Activated CD8-positive, alpha-beta memory T cell treated with anti-CD3 and anti-CD28 coated beads for 36 hours (primary cell): ENCODE measurements around the gene NKX6-2. TPM values are rescaled to one million over a fixed set of nuclear protein-coding genes. Genes with fewer than 3 reads are reported as not detected.
"Not testable (repeated sequence)": the region's sequence is repeated elsewhere in the genome, so short reads cannot be mapped to it uniquely, and the experiment has no call there.

Experiments
- CTCF ChIA-PET: fragments of 350-600 bp; sonication (Branson Sonifier 250); formaldehyde crosslinking; loops from one replicate; lab custom pipeline; 2021; ENCODE audit warnings: antibody characterized with exemption; lab: Charles Lee
- POLR2A ChIA-PET: fragments of 350-600 bp; sonication (Branson Sonifier 250); formaldehyde crosslinking; loops from one replicate; lab custom pipeline; 2021; ENCODE audit warnings: antibody characterized with exemption; lab: Charles Lee
- total RNA-seq, 2 experiments: library from RNA; stranded (reverse); gene quantifications; one replicate each; pipeline ENCODE4 v1.2.3, GENCODE V29; 2021

The NKX6-2 gene
- total RNA-seq, 2 experiments from 2014 or later = not detected

DNA sequence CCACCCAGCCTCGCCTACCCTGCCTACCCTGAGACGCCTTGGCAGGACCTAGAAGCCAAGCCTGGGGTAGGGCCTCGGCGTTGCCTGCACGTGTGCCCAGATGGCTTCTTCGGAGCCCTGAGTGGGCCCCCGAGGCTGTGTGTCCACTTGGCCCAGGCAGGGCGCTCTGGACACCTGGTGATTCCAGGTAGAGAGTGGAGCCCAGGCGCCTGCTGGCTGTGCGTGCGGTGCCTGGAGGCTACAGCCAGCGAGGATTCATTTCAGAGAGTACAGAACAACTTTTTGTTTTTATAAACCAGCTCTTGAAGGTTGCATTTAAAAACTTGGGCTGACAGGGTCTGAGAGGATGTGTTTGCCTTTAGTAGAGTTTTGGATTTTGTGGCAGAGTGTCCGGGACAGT is 40.0 kb downstream of the NKX6-2 start:
- ChIA-PET CTCF (no interaction called here), POLR2A (no interaction called here)

DNA sequence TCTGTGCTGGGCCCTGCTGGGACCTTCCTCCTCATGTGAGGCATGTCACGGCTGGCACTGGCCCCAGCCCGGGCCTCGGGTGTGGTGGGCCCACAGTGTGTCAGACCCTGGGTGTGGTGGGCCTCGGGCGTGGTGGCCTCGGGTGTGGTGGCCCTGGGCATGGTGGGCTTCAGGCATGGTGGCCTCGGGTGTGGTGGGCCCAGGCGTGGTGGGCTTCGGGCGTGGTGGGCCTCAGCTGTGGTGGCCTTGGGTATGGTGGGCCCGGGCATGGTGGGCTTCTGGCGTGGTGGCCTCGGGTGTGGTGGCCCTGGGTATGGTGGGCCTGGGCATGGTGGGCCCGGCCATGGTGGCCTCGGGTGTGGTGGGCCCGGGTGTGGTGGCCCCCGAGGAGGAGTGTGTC is 40.4 kb downstream of the NKX6-2 start:
- ChIA-PET POLR2A (no interaction called here), CTCF (no interaction called here)

DNA sequence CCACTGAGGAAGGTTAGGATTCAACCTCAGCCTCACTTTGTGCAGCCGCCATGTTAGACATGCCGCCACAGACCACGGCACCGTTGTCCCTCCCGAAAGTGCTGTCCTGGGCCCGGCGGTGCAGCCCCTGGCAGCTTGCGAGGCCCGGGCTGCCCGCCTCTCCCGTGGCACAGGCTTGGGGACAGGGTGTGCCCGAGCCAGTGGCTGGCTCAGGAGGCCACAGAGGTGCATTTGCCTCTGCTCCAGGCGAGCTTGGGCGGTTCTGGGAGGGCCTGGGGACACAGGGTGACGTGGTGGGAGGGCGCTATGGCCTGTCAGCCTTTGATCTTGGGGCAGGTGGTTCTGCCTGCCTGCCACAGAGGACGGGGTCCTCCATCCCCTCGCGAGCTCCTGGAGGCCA is 41.1 kb downstream of the NKX6-2 start:
- ChIA-PET CTCF (no interaction called here), POLR2A (no interaction called here)

DNA sequence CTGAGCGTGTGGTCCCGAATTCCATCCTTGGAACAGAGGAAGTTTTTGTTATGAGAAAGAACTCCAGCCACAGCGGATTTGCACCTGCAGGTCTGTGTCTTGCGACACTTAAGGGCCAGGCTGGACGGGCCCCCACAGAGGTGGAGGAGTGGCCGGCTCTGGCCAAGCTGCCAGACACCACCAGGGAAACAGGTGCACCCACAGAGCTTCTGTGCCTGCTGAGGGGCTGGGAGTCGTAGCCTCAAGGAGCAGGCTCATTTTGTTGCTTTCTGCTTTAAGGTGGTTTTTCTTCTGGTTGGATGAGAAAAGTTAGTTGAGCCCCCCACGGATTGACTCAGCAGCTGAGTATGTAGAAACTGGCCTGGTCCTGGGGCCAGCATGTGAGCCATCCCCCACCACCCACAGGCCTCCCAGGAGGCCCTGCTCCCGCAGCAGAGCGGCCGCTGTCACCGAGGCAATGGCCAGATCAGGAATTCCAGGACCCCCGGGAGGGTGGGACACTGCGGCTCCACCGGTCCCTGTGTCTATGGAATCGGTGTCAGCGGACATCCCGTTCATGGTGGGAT is 41.9 kb downstream of the NKX6-2 start:
- POLR2A ChIA-PET = no interaction called here
- CTCF ChIA-PET = no interaction called here

DNA sequence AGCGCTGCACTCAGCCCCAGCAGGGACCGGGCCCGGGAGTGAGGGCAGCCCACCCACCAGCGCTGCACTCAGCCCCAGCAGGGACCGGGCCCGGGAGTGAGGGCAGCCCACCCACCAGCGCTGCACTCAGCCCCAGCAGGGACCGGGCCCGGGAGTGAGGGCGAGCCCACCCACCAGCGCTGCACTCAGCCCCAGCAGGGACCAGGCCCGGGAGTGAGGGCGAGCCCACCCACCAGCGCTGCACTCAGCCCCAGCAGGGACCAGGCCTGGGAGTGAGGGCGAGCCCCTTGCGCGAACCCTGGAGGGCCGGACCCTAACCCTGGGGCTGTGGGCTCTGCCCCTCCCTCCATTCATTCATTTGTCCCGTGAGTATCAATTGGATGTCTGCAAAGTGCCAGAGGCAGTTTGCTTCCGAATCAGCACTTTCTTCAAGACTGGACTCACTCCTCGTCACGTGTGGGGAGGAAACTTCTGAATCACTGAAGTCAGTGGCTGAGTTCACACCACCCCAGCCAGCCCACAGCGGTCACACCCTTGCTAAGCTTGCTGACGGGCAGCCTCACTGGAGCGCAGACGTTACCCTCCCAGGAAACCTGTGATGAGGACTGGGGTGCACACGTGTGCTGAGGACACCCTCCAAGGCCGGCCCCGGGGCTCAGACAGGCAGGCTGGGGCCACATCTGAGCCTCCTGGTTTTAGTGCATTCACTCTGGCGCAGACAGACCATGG is 42.6 kb downstream of the NKX6-2 start:
- POLR2A ChIA-PET = not testable (repeated sequence)

DNA sequence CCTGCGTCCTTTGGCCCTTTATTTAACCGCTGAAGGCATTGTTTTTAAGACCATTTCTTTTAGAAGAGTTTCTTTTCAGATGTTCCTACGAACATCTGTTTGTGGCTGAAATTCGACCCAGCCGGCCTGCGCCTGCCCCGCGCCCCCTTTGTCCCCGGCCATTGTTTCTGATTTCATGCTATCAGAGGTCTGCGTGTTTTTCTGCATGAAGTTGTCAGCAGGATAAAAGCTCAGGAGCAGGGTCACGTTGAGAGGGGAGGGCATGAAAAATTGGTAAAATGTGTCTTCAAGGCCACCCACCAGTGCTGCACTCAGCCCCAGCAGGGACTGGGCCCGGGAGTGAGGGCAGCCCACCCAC is 43.1 kb downstream of the NKX6-2 start:
- ChIA-PET CTCF (no interaction called here), POLR2A (no interaction called here)

More for the DNA sequence above, 42.6 kb downstream of the NKX6-2 start:
- CTCF ChIA-PET = not testable (repeated sequence)

DNA sequence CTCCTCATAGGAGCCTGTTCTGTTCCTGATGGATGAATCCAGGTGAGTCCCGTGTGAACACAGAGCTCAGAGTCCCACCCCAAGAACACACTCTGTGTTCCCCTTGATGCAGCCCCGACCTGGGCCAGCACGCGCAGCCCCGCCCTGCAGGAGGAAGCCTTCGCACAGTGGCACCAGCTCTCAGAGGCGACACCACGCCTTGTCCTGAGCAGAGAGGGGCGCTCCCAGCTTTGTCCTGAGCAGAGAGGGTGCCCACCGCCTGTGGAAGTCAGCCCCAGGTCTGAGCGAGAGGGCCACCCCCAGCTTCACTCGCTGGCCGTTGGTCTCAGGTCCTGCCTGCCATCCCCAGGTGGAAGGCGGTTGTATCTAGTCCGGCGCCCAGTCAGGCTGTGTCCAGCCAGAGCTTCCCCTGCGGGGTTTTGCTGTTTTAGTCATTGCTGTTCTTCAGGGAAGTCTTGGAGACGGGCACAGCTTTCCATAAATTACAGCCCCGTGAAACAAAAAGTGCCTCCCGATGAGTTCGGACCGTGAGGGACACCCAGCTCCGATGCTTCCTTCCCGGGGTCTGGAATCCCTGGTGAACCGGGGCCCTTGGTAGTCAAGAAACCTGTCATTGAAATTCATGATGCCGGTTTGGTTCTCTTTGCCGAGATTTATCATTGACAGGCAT is 43.6 kb downstream of the NKX6-2 start:
- ChIA-PET CTCF (no interaction called here), POLR2A (no interaction called here)

DNA sequence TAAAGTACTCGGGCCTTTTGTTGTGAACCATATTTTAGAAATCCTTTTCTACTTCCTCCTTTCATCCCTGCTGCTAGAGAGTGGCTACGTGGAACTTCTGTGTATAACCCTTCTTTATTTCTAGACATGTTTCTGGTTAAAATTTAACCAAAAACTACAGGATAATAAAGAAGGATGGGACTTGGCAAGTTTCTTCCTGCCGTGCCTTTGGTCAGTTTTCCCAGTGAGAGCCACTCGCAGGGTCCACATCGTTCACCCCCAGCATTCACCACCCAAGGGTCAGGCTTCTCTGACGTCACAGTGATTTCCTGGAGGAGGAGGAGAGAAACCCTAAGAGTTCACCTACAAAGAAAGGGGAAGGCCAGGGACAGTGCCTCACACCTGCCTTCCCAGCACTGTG is 45.4 kb downstream of the NKX6-2 start:
- POLR2A ChIA-PET = no interaction called here
- CTCF ChIA-PET = no interaction called here

DNA sequence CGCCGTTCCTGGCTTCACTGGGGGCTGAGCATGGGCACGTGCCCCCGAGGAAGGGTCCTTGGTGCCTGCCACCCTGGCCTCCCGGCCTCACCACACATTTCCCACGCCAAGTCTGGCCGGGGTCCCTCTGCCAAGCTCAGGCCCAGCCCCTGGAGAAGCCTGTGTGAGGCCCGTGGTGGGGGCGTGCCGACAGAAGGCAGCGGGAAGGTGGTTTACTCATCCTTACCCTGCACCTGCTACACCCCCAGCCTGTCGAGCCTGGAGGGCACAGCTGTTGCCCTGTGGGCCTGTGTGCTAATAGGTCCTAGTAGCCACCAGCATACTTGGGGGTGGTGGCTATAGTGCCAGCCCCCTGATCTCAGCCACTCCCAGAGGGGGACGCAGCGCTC is 46.7 kb downstream of the NKX6-2 start:
- CTCF ChIA-PET = no interaction called here
- POLR2A ChIA-PET = no interaction called here

DNA sequence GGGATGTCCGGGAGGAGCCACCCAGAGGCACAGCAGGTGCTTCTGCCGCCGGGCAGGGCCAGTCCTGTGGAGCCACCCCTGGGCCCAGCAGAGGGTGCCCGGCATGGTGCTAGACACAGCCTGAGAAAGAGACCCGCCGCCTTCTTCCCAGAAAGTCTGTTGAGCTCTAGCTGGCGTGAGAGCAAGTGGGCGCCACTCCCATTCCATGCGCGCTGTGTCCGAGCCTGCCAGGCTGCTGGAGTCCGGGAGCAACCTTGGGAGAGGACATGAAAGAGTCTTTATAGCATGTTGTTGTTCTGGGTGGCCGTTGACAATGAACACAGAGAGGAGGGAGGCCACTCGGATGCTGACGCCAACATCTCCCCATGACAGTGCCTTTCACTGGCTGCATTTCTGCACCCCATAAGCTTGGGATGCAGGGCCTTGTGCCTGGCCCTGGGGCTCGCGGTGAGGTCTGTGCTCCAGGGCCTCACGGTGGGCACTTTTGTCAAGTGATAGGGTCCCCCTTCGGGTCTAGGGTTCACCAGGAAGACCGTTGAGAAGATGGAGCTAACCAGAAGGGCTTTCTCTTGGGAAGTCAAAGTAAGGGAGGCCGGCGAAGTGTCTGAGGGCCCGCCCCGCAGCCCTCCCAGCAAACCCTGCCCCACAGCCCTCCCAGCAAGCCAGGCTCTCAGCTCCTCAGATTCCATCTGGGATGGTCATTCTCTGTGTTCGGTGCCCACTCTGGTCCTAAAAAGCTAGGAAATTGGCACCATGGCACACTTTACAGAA is 47.3 kb downstream of the NKX6-2 start:
- CTCF ChIA-PET = no interaction called here
- POLR2A ChIA-PET = no interaction called here

DNA sequence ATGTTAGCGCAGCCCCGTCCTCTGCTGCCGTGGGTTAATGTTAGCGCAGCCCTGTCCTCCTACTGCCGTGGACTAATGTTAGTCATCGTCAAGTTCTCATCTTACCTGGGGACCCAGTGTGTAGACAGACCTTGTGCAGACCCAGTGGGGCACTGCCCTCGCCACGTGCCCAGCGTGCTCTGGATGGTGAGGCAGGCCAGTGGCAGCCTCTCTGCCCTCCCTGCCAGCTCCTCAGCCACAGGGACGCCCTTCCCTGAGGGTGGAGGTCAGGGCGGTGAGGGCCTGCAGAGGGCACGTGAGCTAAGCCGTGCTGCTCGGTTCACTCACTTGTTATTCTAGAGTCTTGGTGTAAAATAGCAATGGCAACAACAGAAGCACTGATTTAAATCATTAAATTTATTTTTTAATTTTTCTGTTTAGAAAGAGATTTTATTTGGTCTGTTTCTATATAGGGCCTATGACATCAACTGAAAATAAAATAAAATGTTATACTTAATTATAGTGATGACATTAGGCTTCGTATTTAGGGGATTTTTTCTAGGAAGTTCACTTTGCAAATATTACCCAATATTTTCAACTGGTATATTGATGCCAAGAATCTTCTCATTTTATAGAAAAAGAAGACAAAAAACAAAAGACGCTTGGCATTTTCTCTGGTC is 48.4 kb downstream of the NKX6-2 start:
- CTCF ChIA-PET = interaction anchor here (0.5 kb wide), 1 partner anchor 1022 kb away, joined by 3 read pairs; no protein-coding TSS in a partner anchor
- POLR2A ChIA-PET = no interaction called here

DNA sequence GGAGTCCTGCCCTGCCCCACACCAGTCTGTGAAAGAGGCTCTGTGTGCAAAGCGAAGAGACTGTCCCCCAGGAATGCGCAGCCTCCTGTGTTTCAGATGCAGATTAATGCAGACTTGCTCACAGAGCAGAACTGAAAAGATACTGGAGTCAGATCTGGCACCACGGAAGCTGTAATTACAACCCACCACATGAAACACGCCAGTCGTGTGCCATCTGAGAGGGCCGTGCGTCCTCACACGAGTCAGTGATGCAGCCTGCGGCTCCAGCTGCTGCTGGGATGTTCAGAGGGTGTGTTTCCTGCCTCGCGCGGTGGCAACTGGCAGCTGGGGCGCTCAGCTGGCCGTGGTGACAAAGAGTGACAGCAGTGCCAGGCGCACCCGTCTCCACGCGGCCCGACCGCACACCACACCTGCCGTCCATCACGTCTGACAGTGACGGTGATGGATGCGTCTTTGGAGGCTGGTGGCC is 50.0 kb downstream of the NKX6-2 start:
- POLR2A ChIA-PET = no interaction called here
- CTCF ChIA-PET = no interaction called here

DNA sequence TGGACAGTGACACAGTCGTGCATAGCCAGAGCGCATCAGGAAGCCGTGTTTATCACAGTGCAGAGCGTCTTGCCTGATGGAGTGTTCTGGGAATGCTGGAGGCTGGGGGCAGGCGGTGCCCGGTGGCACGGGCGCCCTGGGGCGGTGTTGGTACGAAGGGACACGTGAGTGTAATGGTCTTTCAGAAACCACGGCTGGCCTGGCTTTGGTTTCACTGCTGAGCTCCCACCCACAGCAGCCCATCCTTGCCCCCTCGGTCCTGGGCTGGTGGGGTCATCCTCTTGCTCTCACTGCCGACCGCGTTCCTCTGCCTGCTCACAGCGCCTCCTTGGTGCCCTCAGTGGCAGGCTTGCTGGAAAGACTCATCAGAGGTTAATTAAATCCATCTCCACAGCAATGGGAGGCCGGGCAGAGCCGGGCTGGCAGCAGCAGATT is 50.6 kb downstream of the NKX6-2 start:
- POLR2A ChIA-PET = no interaction called here
- CTCF ChIA-PET = no interaction called here

DNA sequence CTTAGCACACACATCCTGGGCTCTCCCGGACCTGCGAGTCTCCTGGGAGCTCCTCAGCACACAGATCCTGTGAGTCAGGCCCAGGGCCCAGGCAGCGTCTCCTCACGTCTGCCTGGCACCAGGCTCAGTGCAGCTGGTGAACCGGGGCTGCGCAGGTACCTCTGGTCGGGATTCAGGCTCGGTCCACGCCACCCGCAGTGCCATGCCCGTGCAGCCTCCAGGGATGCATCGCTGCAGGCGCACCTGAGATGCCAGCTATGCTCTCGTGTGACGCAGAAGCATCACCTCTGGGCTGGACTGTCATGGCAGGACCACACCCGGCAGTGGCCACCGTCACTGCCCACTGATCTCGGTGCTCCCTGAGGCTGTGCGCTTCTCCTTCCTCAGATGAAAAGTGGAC is 52.0 kb downstream of the NKX6-2 start:
- POLR2A ChIA-PET = no interaction called here
- CTCF ChIA-PET = no interaction called here

Other genes starting within 250 kb of the NKX6-2 start
- gene INPP5A, start 248.4 kb downstream of the NKX6-2 start, total RNA-seq = 1 to 10 TPM; 4.8 to 4.9 TPM
- gene CFAP46, start 156.4 kb upstream of the NKX6-2 start, total RNA-seq = under 1 TPM in 1 of 2 experiments, not detected in 1; 0.19 TPM